Vagina (tissue), 2 donors: ENCODE measurements around the gene CRY1.

Source experiments
- CTCF ChIP-seq, 3 experiments: fragments of 450-650 bp in 2 of 3; fragments of 200-600 bp in 1 of 3; sonication (generic) in 1 of 3; IDR thresholded peaks; one replicate each; pipeline ENCODE4 v1.5.1; 2017 to 2019; ENCODE audit warnings: antibody characterized with exemption in 3 of 3, mild to moderate bottlenecking in 2 of 3, moderate library complexity in 2 of 3
- POLR2A ChIP-seq, 2 donors: fragments of 450-650 bp; IDR thresholded peaks; one replicate each; pipeline ENCODE4 v1.6.1; 2017; ENCODE audit warnings: antibody characterized with exemption in 2 of 2, mild to moderate bottlenecking in 2 of 2, moderate library complexity in 2 of 2
- POLR2AphosphoS5 ChIP-seq, 2 donors: sonication (generic); formaldehyde crosslinking; IDR thresholded peaks; one replicate each; pipeline ENCODE4 v1.9.0; 2017; ENCODE audit warnings: antibody characterized with exemption in 2 of 2, mild to moderate bottlenecking in 2 of 2, low read depth in 1 of 2; ENCODE audit not compliant: insufficient read depth in 1 of 2

GRCh38 chr12:107026806-107027635 is 66.3 kb downstream of the CRY1 start:
- no peak for TF ChIP-seq POLR2A (IDR thresholded peaks at IDR 0.05)
- TF ChIP-seq CTCF (IDR thresholded peaks at IDR 0.05), result no peak
- TF ChIP-seq POLR2AphosphoS5 (IDR thresholded peaks at IDR 0.05; ENCODE audit: insufficient read depth in 1 of 2, low read depth in 1 of 2), result no peak
